Measurements from ENCODE around the gene SETD1B. TPM values are rescaled to one million over a fixed set of nuclear protein-coding genes. Genes with fewer than 3 reads are reported as not detected.

The SETD1B gene
- total and polyA plus RNA-seq, 2 experiments from 2014 or later = 2.0 to 2.7 TPM

DNA sequence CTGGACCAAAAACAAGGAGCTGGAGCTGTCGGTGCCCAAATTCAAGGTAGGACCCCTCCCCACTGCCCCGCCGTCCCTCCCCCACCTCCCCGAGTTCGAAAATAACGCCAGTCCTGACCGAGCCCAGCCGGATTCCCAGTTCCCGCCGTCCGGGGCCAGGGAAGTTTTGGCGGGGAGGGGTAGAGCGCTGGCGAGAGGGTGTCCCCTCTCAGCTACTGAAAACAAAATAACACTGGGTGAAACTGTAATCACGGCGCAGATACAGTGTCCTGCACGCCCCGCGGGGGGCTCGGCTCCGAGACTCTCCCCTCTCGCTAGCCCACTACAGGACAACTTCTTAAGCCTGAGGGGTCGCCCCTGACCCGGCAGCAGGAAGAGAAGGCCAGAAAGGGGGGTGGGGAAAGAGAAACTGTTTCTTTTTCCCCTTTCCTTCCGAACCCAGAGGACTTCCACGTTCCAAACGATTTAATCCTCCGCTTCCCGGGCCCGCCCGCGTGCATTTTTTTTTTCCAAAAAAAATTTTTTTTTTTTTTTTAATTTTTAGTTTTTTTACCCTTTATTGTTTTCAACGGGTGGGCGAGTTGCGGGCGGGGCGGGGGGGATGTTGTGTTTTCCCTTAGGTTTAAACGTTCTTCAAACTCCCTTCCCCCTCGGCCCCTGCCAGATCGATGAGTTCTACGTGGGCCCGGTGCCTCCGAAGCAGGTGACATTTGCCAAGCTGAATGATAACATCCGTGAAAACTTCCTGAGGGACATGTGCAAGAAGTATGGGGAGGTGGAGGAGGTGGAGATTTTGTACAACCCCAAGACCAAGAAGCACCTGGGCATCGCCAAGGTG lies 1.6 kb downstream of the SETD1B start:
- DNase-seq = peak; percentile 64
- no peaks in the 10 kb centered on the region for H3K9me2 ChIP-seq (ENCODE audit: insufficient read depth)

DNA sequence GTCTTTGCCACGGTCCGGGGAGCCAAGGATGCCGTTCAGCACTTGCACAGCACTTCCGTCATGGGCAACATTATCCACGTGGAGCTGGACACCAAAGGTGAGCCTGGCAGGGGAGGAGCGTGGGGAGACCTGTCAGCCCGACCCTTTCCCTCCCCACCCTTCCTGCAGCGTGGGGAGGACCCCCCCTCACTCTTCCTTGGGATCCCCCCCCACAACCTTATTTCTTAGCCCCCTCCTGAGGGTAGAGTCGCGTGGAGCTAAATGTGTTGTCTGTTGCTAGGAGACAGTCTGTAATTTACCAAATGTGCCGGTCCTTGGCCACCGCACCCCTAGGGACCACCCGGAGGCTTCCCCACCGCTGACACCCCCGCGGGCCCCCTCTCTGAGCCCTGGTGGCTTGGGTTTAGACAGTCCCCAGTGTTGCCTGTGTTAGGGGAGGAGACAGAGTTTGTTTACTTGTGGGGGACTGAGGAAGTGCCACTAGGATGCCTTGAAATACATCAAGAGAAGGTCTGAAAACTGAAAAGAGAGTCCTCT lies 2.3 kb downstream of the SETD1B start:
- Histone ChIP-seq H3K4me1 (ENCODE audit: insufficient read depth) (peaks cover 29% of the 10 kb centered on the region), H3K4me2 (ENCODE audit: unreplicated experiment) (peak overlapping the region; percentile 98), H4K20me1 (ENCODE audit: insufficient read depth) (no peaks in the 10 kb centered on the region), H3K79me2 (ENCODE audit: insufficient read depth) (peaks cover 84% of the 10 kb centered on the region), H3K9me3 (ENCODE audit: low read depth) (no peaks in the 10 kb centered on the region), H3K4me3 (peak overlapping the region; percentile 80), H3K36me3 (ENCODE audit: low read depth) (peaks cover 7% of the 10 kb centered on the region; the same call in 1 of the 2 replicates), H3K27me3 (replicated peaks; ENCODE audit: insufficient read depth) (no peaks in the 10 kb centered on the region), H3K9ac (peak overlapping the region; percentile 99), H3K9me2 (ENCODE audit: insufficient read depth) (no peaks in the 10 kb centered on the region), H3K27ac (peak overlapping the region; percentile 47), H3F3A (ENCODE audit: insufficient read depth) (peaks cover 23% of the 10 kb centered on the region), H2AFZ (no peak overlapping the region)
- in situ Hi-C loops (cut with MboI) = no loop called here
- TF ChIP-seq EZH2phosphoT487 (IDR thresholded peaks at IDR 0.05; ENCODE audit: insufficient read depth, low read depth) (no peak), EZH2 (IDR thresholded peaks at IDR 0.05; ENCODE audit: insufficient read depth, poor library complexity, severe bottlenecking) (no peak)
- peak; percentile 40 for DNase-seq
- WGBS, 2 experiments (ENCODE audit: low coverage in 1 of 2, low lambda C conversion rate in 2 of 2, missing lambda C conversion rate in 2 of 2) = 2% methylated on average over 16 of the region's 16 CpGs

More for the DNA sequence above, 1.6 kb downstream of the SETD1B start:
- Histone ChIP-seq H3K4me2 (ENCODE audit: unreplicated experiment) (peak overlapping the region; percentile 98), H3K36me3 (ENCODE audit: low read depth) (0 out of 2 replicates have a peak, but pooled peaks cover 3% of the 10 kb centered on the region), H3F3A (ENCODE audit: insufficient read depth) (peaks cover 17% of the 10 kb centered on the region), H4K20me1 (ENCODE audit: insufficient read depth) (no peaks in the 10 kb centered on the region), H3K27me3 (replicated peaks; ENCODE audit: insufficient read depth) (no peaks in the 10 kb centered on the region), H3K4me3 (peak overlapping the region; percentile 80), H3K9ac (peak overlapping the region; percentile 99), H2AFZ (no peak overlapping the region), H3K4me1 (ENCODE audit: insufficient read depth) (peaks cover 22% of the 10 kb centered on the region), H3K27ac (peak overlapping the region; percentile 99), H3K79me2 (ENCODE audit: insufficient read depth) (peaks cover 79% of the 10 kb centered on the region), H3K9me3 (ENCODE audit: low read depth) (no peaks in the 10 kb centered on the region)
- no peak for TF ChIP-seq EZH2phosphoT487 (IDR thresholded peaks at IDR 0.05; ENCODE audit: insufficient read depth, low read depth)
- TF ChIP-seq EZH2 (IDR thresholded peaks at IDR 0.05; ENCODE audit: insufficient read depth, poor library complexity, severe bottlenecking) = no peak
- WGBS, 2 experiments (ENCODE audit: low coverage in 1 of 2, low lambda C conversion rate in 2 of 2, missing lambda C conversion rate in 2 of 2) = 1% methylated on average over 39 to 45 of the region's 45 CpGs
- in situ Hi-C loops (cut with MboI) = no loop called here

DNA sequence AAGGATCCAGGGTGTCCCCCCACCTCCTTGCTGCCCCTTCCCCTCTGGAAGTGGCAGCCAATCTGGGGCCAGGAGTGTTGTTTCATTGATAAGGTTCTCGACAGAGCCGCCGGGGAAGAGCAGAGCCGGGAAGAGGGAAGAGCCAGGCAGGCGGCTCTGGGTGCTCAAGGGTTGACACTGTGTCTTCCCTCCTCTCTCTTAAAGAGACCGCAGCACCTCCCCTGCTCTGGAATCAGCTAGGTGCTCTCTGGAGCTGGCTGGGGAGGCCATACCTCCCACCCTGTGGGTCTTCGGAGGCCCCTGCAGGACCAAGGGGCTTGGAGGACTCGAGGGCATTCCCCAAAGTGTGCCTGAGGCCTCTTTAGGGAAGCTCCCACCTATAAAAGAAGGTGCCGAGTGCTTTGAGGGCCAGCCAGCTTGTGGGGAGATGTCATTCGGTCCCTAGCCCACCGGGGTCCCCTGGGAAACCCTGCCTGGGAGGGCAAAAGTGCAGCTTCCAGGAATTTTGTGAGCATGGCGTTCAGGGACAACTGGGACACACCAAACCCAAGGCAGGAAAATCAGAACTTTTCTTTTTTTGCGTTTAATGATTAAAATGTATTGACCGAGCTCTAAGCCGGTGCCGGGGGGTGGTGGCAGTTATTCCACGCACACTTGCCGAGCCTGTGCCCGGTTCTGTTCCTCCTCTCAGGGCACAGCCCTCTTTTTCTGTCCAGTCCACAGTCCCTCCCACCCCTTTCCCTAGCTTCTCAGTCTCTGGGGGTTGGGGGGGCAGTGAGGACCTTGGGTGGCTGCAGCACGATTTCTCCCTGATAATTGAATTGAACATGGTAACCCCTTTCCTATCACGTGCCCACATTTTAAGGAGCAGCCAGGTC lies 3.0 kb downstream of the SETD1B start:
- Histone ChIP-seq H3K27me3 (replicated peaks; ENCODE audit: insufficient read depth) (no peaks in the 10 kb centered on the region), H3K4me1 (ENCODE audit: insufficient read depth) (peaks cover 24% of the 10 kb centered on the region), H3K36me3 (ENCODE audit: low read depth) (peaks cover 7% of the 10 kb centered on the region; the same call in 1 of the 2 replicates), H3K9ac (peak overlapping the region; percentile 99), H3K9me3 (ENCODE audit: low read depth) (no peaks in the 10 kb centered on the region), H3K4me3 (peak overlapping the region; percentile 80), H4K20me1 (ENCODE audit: insufficient read depth) (no peaks in the 10 kb centered on the region), H3F3A (ENCODE audit: insufficient read depth) (peaks cover 21% of the 10 kb centered on the region), H3K79me2 (ENCODE audit: insufficient read depth) (peaks cover 84% of the 10 kb centered on the region), H3K27ac (peak overlapping the region; percentile 47), H3K4me2 (ENCODE audit: unreplicated experiment) (peak overlapping the region; percentile 98), H2AFZ (no peak overlapping the region), H3K9me2 (ENCODE audit: insufficient read depth) (no peaks in the 10 kb centered on the region)
- DNase-seq = peak; percentile 66
- in situ Hi-C loops (cut with MboI) = no loop called here
- TF ChIP-seq EZH2phosphoT487 (IDR thresholded peaks at IDR 0.05; ENCODE audit: insufficient read depth, low read depth) = no peak
- no peak for TF ChIP-seq EZH2 (IDR thresholded peaks at IDR 0.05; ENCODE audit: insufficient read depth, poor library complexity, severe bottlenecking)
- 27 to 36% methylated on average over 21 of the region's 21 CpGs for WGBS, 2 experiments (ENCODE audit: low coverage in 1 of 2, low lambda C conversion rate in 2 of 2, missing lambda C conversion rate in 2 of 2)

All from GM23248 (cell line).